GM12872 (cell line): ENCODE data around the gene VPS36.

Experiments used
- CTCF ChIP-seq: IDR thresholded peaks from 3 replicates; pipeline ENCODE4 v1.5.1; 2011; ENCODE audit warnings: low read depth, mild to moderate bottlenecking, low read length, moderate library complexity; ENCODE audit not compliant: insufficient read depth

VPS36 gene

DNA sequence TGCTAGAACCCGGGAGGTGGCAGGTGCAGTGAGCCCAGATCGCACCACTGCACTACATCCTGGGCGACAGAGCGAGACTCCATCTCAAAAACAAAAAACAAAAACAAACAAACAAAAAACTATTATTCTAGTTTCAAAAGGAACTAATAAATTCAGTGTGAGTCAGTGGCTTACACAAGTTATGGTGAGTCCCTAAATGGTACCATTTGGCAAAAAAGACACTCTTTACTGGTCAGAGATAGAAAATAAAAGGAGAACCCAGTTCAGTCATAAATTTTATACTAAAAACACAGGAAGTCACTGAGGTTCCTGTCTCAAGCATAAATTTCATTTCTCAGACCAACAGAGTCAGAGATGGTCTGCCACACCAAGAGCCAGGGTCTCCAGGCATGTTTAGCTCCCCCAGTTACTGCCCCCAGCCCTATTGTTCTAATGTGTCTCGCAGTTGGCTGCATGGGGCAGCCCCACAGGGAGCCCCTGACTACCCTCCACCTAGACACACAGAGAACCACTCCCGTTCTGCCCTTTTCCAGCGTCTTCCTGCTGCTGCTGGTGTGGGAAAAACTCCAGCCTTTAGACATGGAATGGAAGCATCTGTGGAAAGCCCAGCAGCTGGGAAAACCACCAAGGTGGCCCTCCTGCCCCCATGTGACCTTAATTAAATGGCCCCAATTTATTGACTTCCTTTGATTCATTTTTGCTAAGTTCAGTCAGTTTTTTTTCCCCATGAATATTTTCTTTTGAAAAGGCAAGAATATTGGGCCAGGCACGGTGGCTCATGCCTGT lies 56.7 kb downstream of the VPS36 start:
- no peak for TF ChIP-seq CTCF

DNA sequence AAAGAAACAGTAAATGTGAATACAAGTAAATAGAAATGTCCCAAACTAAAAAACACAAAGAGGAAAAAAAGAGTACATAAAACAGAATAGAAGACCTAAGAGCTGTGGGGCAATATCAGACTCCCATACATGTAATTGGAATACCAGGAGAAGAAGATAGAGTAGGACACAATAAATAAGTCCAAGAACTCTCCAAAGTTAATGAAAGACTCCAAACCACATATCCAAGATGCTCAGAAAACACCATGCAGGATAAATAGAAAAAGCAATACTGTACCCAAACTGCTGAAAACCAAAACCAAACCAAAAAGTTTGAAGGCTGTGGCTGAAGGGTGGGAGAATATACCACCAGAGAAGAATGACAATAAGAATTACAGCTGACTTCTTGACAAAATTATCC lies 62.7 kb downstream of the VPS36 start:
- no peak for TF ChIP-seq CTCF

- TF ChIP-seq CTCF = no peak
Measured at GRCh38 chr13:52385870-52386269, 64.6 kb downstream of the VPS36 start.

DNA sequence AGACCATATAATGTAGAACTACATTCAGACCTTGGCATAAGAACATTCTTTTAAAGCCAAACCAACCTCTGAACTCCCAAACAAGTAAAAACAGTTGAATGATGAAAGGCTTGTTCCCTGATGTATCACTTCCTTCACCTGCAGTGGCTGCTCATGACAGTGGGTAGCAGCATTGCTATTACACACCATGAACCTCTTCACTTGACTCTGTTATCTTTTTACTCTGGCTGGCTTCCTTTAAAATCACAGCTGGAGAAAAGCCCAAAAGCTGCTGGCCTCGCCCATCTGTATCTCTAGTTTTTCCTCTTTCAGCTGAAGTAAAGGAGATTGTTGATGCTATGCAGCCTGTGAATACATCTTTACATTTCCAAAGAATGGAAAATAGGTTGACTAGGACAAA lies 67.1 kb downstream of the VPS36 start:
- TF ChIP-seq CTCF = no peak

- no peak for TF ChIP-seq CTCF
Measured at GRCh38 chr13:52378312-52378711, 72.1 kb downstream of the VPS36 start.

DNA sequence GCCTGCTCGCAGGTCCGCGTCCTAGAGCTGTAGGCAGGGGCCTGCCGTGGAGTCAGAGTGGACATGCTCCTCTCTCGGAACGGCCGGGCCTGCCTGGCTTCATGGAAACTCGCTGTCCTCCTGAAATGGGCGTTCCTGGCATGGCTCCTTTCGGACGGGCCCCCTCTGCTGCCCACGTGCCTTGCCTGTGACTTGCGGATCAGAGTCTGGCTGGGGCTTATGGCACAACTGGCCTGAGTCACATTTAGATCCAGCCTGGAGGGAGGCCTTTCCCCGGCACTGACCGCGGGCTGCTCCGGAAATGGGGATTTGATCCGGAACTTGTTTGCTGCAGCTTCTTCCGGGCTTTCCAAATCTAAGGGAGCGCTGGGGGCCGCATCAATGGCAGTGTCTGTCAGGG lies 72.5 kb downstream of the VPS36 start:
- no peak for TF ChIP-seq CTCF

GRCh38 chr13:52374873-52375411 lies 75.5 kb downstream of the VPS36 start:
- no peak for TF ChIP-seq CTCF
